ENCODE results near the gene GRWD1. TPM values are rescaled to one million over a fixed set of nuclear protein-coding genes. Genes with fewer than 3 reads are reported as not detected.
"Not testable (repeated sequence)": the region's sequence is repeated elsewhere in the genome, so short reads cannot be mapped to it uniquely, and the experiment has no call there.

GRWD1 gene
- total RNA-seq, 2 experiments from 2014 or later, result 25.6 to 27.1 TPM

DNA sequence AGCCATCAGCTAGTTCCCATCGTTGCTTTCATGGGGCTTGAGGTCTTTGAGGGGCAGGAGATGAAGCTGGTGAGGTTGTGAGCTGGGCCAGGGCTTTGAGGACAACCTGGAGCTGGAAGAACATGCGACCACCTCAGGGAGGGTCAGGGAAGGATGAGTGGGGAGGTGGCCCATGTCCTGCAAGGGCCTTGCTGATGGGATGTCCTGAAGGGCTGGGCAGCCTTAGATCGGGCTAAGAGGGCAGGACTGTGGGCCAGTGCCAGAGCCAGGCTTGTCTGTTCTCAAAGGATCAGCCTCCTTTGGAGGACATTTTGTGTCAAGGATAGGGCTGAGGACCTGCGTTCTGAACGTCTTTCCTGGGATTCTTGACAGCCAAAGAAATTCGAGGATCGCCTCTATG is 33.9 kb downstream of the GRWD1 start:
- no peak for DNase-seq
- no peaks in the 10 kb centered on the region for H3K9me3 Mint-ChIP-seq
- peak overlapping the region; percentile 13 for H3K4me3 Mint-ChIP-seq
- H3K27ac Mint-ChIP-seq, result no peak overlapping the region
- POLR2A ChIA-PET, result interaction anchor here (1.7 to 2.2 kb wide), 3 partner anchors 10 to 15 kb away, joined by 5 to 11 read pairs (median 6); no protein-coding TSS in a partner anchor
- no peaks in the 10 kb centered on the region for H3K27me3 Mint-ChIP-seq
- peaks cover 21% of the 10 kb centered on the region for H3K36me3 Mint-ChIP-seq (ENCODE audit: low read depth)
- CTCF ChIA-PET, result interaction anchor here (3.1 kb wide), 1 partner anchor 10 kb away, joined by 23 read pairs; no protein-coding TSS in a partner anchor
- H3K4me1 Mint-ChIP-seq, result peaks cover 26% of the 10 kb centered on the region

DNA sequence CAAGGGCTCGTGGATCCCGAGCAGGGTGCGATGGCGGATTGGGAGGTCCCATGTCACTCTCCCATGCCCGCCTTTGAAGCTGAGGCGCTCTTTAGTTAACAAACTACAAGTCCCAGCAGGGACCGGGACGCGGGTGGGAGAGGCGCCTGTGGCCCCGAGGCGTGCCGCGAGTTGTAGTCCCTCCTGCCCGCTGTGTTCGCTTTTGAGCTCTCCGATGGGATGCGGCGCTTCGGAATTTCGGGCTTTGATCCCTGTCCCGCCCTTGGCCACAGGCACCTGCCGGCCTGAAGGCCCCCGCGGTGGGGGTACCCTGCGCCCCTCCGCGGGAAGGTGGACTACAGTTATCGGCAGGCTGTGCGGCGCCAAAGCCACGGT is 34.4 kb downstream of the GRWD1 start:
- Mint-ChIP-seq H3K36me3 (ENCODE audit: low read depth) (peaks cover 18% of the 10 kb centered on the region), H3K27ac (no peak overlapping the region), H3K27me3 (no peaks in the 10 kb centered on the region), H3K9me3 (no peaks in the 10 kb centered on the region), H3K4me3 (peak overlapping the region; percentile 61), H3K4me1 (peaks cover 26% of the 10 kb centered on the region)
- CTCF ChIA-PET, result interaction anchor here (3.1 kb wide), 1 partner anchor 10 kb away, joined by 23 read pairs; no protein-coding TSS in a partner anchor
- POLR2A ChIA-PET, result interaction anchor here (1.7 to 2.2 kb wide), 3 partner anchors 9 to 14 kb away, joined by 5 to 11 read pairs (median 6); no protein-coding TSS in a partner anchor
- no peak for DNase-seq

DNA sequence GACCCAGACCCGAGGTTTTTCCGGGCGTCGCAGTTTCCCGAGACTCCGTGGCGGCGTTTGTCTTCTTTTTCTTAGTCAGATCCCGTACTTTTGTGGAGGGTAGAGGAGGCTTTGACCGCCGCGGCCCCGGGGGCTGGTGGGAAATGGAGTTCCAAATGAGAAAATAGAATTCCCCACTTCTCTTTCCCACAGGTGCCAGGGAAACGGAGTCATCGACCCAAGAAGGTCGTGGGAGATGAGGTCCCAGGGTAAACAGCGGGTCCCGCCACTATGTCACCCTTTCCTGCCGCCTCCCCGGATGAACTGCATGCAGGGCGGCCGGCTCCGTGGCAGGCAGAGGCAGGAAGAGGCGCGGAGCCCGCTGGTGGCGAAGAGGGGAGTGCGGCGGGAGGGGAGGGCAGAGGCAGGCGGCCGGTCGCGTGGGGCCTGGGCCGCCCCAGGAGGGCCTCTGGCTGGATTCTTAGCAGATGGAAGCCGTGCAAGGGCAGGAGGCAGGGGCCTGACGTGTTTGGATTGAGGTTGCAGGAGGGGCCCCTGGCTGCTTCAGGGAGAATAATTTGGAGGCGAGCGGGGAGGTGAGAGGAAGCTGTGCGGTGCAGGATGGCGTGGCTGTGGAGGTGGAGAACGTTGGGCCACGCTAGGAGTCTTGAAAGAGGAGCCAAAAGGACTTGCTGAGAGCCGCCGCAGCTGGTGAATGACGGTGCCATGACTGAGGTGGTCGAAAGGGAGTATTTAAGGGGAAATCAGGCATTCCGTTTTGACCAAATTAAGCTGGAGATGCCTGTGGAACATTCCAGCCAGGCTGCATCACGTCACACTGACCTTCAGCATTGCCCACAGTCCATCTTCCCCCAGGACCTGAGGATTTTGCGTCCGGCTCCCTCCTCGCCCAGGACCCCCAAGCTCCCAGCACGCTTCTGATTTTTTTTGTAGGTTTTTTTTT is 35.0 kb downstream of the GRWD1 start:
- H3K36me3 Mint-ChIP-seq (ENCODE audit: low read depth), result peaks cover 12% of the 10 kb centered on the region
- no peaks in the 10 kb centered on the region for H3K27me3 Mint-ChIP-seq
- POLR2A ChIA-PET, result interaction anchor here (0.7 to 2.2 kb wide), 6 partner anchors 9 to 14 kb away, joined by 3 to 11 read pairs (median 6); no protein-coding TSS in a partner anchor
- no peaks in the 10 kb centered on the region for H3K9me3 Mint-ChIP-seq
- peak; percentile 72 for DNase-seq
- peak overlapping the region; percentile 64 for H3K27ac Mint-ChIP-seq
- peak overlapping the region; percentile 61 for H3K4me3 Mint-ChIP-seq
- peaks cover 26% of the 10 kb centered on the region for H3K4me1 Mint-ChIP-seq
- CTCF ChIA-PET, result interaction anchor here (0.9 to 3.1 kb wide), 4 partner anchors 9 to 166 kb away, joined by 3 to 23 read pairs (median 5); no protein-coding TSS in a partner anchor

DNA sequence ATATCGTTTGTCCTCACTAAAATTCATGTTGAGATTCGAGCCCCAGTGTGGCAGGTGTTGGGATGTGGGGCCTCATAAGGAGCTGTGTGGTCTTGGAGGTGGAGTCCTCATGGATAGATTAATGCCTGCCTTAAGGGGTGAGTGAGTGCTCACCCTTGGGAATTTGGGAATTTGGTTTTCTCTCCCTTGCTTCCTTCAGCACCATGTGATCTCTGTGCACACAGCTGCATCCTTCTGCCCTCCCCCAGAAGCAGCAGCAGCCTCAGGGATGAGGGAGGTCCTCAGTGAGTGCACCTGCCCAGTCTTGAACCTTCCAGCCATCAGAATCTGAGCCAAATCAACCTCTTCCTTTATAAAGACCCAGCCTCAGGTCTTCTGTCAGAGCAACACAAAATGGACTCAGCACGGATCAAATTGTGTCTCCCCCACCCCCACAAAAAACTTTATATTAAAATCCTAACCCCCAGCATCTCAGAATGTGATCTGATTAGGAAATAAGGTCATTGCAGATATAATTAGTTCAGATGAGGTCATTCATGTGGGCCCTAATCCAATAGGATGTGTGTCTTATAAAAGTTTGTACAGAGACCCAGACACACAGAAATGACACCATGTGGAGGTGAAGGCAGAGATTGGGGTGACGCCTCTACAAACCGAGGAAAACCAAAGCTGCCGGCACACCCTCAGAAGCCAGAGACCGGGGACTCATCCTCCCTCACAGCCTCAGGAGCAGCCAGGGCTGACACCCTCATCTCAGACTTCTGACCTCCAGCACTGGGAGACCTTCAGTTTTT is 36.3 kb downstream of the GRWD1 start:
- Mint-ChIP-seq H3K36me3 (ENCODE audit: low read depth) (peaks cover 10% of the 10 kb centered on the region), H3K4me3 (no peak overlapping the region), H3K9me3 (no peaks in the 10 kb centered on the region), H3K27ac (no peak overlapping the region), H3K4me1 (peaks cover 26% of the 10 kb centered on the region), H3K27me3 (no peaks in the 10 kb centered on the region)
- DNase-seq, result no peak
- POLR2A ChIA-PET, result interaction anchor here (0.9 kb wide), 1 partner anchor 11 kb away, joined by 8 read pairs; no protein-coding TSS in a partner anchor
- CTCF ChIA-PET, result interaction anchor here (0.9 to 3.1 kb wide), 4 partner anchors 8 to 168 kb away, joined by 3 to 23 read pairs (median 5); no protein-coding TSS in a partner anchor

DNA sequence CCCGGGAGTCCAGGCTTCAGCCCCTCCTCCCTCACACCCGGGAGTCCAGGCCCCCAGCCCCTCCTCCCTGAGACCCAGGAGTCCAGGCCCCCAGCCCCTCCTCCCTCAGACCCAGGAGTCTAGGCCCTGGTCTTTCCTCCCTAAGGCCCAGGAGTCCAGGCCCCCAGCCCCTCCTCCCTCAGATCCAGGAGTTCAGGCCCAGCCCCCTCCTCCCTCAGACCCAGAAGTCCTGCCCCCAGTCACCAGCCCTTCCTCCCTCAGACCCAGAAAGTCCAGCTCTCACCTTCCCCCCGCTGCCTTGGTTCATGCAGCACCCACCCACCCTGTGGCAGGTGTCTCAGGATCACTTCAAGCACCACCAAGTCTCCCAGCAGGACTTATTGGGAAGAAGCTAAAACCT is 37.5 kb downstream of the GRWD1 start:
- H3K4me3 Mint-ChIP-seq, result no peak overlapping the region
- no peaks in the 10 kb centered on the region for H3K9me3 Mint-ChIP-seq
- H3K4me1 Mint-ChIP-seq, result peaks cover 26% of the 10 kb centered on the region
- H3K36me3 Mint-ChIP-seq (ENCODE audit: low read depth), result peaks cover 10% of the 10 kb centered on the region
- no peak overlapping the region for H3K27ac Mint-ChIP-seq
- CTCF ChIA-PET, result interaction anchor here (0.5 kb wide), 1 partner anchor 114 kb away, joined by 4 read pairs; no protein-coding TSS in a partner anchor
- POLR2A ChIA-PET, result no interaction called here
- no peak for DNase-seq
- no peaks in the 10 kb centered on the region for H3K27me3 Mint-ChIP-seq

DNA sequence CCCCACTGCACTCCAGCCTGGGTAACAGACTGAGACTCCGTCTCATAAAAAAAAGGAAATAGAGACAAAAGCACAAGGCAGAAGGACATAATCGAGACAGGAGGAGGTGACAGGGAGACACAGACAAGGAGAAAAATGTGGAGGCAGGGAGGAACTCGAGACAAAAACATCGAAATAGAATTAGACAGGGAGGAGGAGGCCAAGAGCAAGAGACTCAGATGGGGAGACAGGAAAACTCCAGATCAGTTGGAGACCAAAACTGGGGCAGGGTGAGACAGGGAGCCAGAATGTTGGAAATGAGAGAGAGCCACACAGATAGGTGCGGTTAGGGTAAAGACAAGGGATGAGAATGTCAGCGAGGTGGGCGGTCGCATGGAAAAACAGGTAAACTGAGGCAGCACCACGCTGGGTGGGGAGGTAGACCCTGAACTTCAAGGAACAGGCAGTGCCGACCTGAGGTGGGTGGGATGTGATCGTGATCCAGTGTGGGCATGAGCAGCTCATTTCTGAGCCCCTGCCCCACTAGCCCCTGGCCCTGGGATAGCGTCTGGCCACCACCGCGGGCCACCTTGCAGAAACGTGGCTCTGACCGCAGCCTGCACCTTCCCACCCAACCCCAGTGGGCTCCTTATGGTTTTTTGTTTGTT is 38.6 kb downstream of the GRWD1 start:
- DNase-seq, result no peak
- peaks cover 7% of the 10 kb centered on the region for H3K36me3 Mint-ChIP-seq (ENCODE audit: low read depth)
- CTCF ChIA-PET, result no interaction called here
- H3K27ac Mint-ChIP-seq, result no peak overlapping the region
- peaks cover 25% of the 10 kb centered on the region for H3K4me1 Mint-ChIP-seq
- no peaks in the 10 kb centered on the region for H3K27me3 Mint-ChIP-seq
- no peaks in the 10 kb centered on the region for H3K9me3 Mint-ChIP-seq
- no peak overlapping the region for H3K4me3 Mint-ChIP-seq
- POLR2A ChIA-PET, result no interaction called here

DNA sequence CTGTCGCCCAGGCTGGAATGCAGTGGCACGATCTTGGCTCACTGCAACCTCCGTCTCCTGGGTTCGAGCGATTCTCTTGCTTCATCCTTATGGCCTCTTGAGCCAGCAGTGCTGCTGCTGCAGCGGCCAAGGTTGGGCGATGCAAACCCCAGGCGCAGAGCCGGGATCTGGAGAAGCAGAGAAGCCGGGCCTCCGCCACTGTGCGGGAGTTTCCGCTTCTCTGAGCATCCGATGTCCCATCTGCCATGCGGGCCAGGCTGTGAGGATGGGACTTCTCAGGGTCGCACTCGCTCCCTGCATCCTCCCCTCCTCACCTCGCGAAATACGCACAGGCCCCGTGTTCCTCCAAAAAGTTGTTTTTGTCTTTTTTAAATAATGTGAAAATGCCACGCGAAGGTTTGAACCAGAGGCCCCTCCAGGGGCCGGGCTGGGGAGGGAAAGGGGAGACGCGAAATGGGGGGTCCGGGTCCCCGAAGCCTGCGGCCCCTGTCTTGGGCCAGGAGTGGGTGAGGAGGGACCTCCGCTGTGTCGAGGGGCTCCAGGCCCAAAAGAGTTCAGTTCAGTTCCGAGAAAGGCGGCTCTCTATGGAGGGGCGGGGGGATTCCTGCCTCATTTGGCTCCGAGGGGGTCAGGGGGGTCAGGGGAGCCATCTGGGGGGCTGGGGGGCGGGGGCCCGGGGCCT is 39.3 kb downstream of the GRWD1 start:
- no peak for DNase-seq
- Mint-ChIP-seq H3K27me3 (peaks cover 6% of the 10 kb centered on the region), H3K9me3 (no peaks in the 10 kb centered on the region), H3K27ac (no peak overlapping the region), H3K4me3 (no peak overlapping the region), H3K36me3 (ENCODE audit: low read depth) (peaks cover 3% of the 10 kb centered on the region), H3K4me1 (peaks cover 24% of the 10 kb centered on the region)
- POLR2A ChIA-PET, result no interaction called here
- CTCF ChIA-PET, result no interaction called here

DNA sequence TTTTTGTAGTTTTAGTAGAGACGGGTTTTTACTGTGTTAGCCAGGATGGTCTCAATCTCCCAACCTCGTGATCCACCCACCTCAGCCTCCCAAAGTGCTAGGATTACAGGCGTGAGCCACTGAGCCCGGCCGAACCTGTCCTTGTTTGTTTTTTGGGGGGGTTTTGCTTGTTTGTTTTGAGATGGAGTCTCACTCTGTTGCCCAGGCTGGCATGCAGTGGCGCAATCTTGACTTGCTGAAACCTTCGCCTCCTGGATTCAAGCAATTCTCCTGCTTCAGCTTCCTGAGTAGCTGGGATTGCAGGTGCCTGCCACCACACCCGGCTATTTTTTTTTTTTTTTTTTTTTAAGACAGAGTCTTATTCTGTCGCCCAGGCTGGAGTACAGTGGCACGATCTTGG is 40.9 kb downstream of the GRWD1 start:
- DNase-seq; H3K4me3 Mint-ChIP-seq; H3K9me3 Mint-ChIP-seq; POLR2A ChIA-PET; H3K27ac Mint-ChIP-seq; H3K36me3 Mint-ChIP-seq (ENCODE audit: low read depth): not testable (repeated sequence)
- Mint-ChIP-seq H3K27me3 (peaks cover 17% of the 10 kb centered on the region), H3K4me1 (peaks cover 22% of the 10 kb centered on the region)
- CTCF ChIA-PET, result interaction anchor here (0.7 to 2.5 kb wide), 3 partner anchors 102 to 173 kb away, joined by 3 to 7 read pairs (median 4); no protein-coding TSS in a partner anchor

DNA sequence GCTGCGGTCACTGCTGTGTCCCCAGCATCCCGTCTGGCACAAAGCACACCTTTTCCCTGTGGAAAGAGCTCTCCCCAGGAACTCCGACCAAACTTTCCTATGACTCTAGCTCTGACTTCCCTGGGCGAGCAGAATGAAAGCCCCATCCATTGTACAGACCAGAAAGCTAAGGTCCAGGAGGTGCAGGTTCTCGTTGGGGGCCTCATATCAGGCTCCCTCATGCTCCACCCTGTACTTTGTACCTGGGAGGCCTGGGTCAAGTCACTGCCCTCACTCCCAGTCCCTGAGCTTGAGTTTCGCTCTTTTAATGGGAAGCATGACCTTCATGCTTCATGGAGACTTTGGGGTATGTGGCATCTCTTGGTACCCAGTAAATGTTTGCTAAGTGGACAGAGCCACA is 41.8 kb downstream of the GRWD1 start:
- no peak overlapping the region for H3K27ac Mint-ChIP-seq
- no peaks in the 10 kb centered on the region for H3K9me3 Mint-ChIP-seq
- H3K4me1 Mint-ChIP-seq, result peaks cover 22% of the 10 kb centered on the region
- H3K4me3 Mint-ChIP-seq, result no peak overlapping the region
- H3K27me3 Mint-ChIP-seq, result peaks cover 24% of the 10 kb centered on the region
- ChIA-PET CTCF (interaction anchor here (1.1 to 2.5 kb wide), 4 partner anchors 18 to 174 kb away, joined by 3 to 7 read pairs (median 6); no protein-coding TSS in a partner anchor), POLR2A (interaction anchor here (1.1 to 1.4 kb wide), 2 partner anchors 26 to 46 kb away, joined by 3 read pairs; no protein-coding TSS in a partner anchor)
- no peak for DNase-seq
- H3K36me3 Mint-ChIP-seq (ENCODE audit: low read depth), result no peaks in the 10 kb centered on the region

DNA sequence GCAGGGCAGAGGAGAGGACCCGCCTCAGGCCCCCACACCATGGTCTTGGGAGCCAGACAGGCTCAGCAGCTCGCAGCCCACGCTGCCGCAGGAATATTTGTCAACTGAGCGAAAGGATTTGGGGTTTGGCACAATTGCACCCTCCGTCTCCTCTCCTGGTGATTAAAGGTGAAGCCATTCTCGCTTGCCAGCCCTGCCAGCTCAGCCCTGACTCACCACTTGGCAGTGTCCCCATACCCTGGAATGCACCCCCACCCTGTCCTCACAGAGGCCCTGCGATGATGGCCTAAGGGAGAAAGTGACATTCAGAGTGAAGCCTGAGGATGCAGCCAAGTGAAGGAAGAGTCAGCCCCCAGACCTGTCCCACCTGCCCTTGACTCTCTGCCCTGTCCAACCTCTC is 42.2 kb downstream of the GRWD1 start:
- peaks cover 28% of the 10 kb centered on the region for H3K27me3 Mint-ChIP-seq
- ChIA-PET POLR2A (interaction anchor here (1.1 to 1.4 kb wide), 2 partner anchors 26 to 47 kb away, joined by 3 read pairs; no protein-coding TSS in a partner anchor), CTCF (interaction anchor here (0.6 to 3.2 kb wide), 5 partner anchors 18 to 174 kb away, joined by 3 to 24 read pairs (median 7); partner anchors contain the start of gene SPACA4)
- no peak overlapping the region for H3K4me3 Mint-ChIP-seq
- no peak overlapping the region for H3K27ac Mint-ChIP-seq
- H3K4me1 Mint-ChIP-seq, result peaks cover 27% of the 10 kb centered on the region
- no peaks in the 10 kb centered on the region for H3K36me3 Mint-ChIP-seq (ENCODE audit: low read depth)
- no peak for DNase-seq
- no peaks in the 10 kb centered on the region for H3K9me3 Mint-ChIP-seq

DNA sequence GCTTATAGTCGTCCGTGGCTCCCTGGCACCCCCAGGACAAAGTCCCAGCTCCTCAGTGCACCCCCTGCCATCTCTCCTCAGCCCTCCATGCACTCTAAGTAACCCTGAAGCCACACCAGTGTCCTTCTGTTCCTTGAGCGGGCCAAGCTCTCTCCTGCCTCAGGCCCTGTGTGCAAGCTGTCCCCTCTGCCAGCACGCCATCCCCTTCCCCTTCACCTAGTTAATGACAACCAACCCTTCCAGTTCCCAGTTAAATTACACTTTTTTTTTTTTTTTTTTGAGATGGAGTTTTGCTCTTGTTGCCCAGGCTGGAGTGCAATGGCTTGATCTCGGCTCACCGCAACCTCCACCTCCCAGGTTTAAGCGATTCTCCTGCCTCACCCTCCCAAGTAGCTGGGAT is 42.7 kb downstream of the GRWD1 start:
- not testable (repeated sequence) for H3K27ac Mint-ChIP-seq; DNase-seq; H3K9me3 Mint-ChIP-seq; H3K36me3 Mint-ChIP-seq (ENCODE audit: low read depth); H3K4me3 Mint-ChIP-seq
- ChIA-PET CTCF (interaction anchor here (0.6 to 3.2 kb wide), 7 partner anchors 8 to 175 kb away, joined by 3 to 59 read pairs (median 7); partner anchors contain the start of gene SPACA4), POLR2A (interaction anchor here (1.1 to 1.4 kb wide), 2 partner anchors 26 to 47 kb away, joined by 3 read pairs; no protein-coding TSS in a partner anchor)
- Mint-ChIP-seq H3K27me3 (peaks cover 29% of the 10 kb centered on the region), H3K4me1 (peaks cover 28% of the 10 kb centered on the region)

Measured in activated CD4-positive, alpha-beta memory T cell treated with anti-CD3 and anti-CD28 coated beads, Interleukin-2, amount 10 ng/mL, durations not matched to agents 7 days and 5 days (primary cell).